Activated CD8-positive, alpha-beta memory T cell treated with anti-CD3 and anti-CD28 coated beads, Interleukin-2, amount 50 U/mL, for 1 hour (primary cell): ENCODE data around the gene RAB6B.

Experiments used
- DNase-seq: peaks from one replicate; pipeline ENCODE4 v3.0.0-alpha.2; 2020; ENCODE audit errors: extremely low read depth

The RAB6B gene

DNA sequence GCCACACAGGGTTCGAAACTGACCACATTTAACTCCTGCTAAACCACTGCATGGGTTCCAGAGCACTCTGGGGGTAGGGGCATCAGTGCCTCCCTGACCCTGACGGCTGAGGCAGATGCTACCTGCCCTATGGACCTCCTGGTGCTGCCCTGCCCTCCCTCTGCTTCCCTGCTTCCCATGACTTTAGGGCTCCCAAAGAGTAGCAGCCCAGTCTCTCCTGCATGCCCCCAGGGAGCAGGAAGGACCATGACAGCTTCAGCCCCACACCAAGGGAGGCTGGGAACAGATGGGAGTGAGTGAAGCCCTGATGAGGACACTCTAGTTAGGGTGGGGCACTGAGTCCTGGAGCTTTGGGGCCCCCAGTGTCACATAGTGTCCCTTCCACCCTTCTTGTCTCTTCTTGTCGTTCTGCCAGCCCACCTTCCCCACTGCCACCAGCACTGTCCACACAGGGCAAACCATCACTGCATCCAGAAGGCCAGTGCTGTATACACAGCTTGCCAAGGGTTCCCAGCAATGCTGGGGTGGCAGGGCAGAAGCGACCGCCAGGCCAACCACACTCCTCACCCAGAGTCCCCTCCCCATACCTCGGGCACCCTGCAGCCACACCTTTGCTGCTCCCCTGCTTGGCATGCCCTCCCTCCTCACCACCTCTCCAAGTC is 59.1 kb downstream of the RAB6B start:
- no peak for DNase-seq

DNA sequence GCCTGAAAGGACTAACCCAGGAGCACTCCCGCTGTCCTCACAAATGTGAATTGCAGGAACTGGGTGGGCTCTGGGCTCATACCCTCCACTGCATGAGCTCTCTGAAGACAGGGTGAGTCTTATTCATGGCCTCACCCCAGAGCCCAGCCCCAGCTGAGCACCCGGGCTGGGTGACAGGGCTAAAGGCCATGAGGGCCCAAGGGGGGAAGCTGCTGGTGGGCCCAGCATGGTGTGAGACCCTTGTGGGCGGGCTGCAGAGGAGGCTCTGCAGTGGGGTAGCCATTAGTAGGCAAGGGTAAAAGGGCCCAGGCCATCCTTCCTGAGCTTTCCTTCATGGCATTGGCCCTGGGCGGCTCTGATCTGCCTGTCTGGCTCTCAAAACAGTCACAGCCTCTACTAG is 59.7 kb downstream of the RAB6B start:
- no peak for DNase-seq

DNA sequence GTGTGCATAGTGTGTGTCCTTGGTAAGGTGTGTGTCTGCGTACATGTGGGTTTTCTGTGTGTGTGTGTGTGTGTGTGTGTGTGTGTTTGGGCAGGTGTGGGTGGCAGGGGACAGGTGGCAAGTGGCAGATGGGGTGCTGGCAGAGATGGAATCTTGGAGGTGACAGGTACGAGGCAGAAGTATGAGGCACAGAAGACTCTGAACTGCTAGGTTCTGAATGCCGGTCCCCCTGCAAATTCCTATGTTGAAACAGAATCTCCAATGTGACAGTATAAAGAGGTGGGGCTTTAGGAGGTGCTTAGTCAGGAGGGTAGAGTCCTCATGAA is 60.3 kb downstream of the RAB6B start:
- DNase-seq: no peak

DNA sequence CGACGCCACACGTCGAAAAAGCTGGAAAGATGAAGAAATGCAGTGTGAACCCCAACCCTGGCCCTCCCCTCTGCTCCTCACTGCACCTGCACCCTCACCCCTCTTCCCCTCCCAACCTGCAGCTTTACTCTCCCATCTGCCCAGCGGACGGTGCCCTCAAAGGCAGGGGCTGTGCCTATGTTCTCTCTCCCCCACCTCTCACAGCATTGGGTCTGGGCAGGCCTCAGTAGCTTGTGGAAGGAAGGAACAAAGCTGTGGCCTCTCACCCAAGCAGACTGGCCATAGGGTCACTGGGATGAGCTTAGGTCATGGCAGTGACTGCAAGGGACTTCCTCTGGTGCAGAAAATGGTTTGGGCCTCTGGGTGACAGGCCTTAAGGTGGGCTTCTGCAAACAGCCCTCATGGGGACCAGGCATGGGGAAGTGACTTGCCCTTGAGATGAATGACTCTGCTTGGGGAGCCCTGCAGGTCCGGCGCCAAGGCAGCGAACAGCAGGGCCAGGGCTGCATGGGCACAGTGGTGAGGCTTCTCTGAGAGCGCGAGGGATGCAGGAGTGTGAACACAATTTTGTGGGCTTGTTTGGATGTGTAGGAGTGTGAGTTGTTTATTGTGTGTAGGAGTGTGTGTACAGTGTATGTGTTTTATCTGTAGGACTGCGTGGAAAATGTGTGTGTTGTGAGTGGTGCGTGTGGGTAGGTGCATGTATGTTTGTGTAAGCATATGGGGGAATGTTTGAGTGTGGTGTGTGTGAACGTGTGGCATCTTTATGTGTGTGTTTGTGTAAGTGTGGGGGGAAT is 60.9 kb downstream of the RAB6B start:
- DNase-seq: no peak

DNA sequence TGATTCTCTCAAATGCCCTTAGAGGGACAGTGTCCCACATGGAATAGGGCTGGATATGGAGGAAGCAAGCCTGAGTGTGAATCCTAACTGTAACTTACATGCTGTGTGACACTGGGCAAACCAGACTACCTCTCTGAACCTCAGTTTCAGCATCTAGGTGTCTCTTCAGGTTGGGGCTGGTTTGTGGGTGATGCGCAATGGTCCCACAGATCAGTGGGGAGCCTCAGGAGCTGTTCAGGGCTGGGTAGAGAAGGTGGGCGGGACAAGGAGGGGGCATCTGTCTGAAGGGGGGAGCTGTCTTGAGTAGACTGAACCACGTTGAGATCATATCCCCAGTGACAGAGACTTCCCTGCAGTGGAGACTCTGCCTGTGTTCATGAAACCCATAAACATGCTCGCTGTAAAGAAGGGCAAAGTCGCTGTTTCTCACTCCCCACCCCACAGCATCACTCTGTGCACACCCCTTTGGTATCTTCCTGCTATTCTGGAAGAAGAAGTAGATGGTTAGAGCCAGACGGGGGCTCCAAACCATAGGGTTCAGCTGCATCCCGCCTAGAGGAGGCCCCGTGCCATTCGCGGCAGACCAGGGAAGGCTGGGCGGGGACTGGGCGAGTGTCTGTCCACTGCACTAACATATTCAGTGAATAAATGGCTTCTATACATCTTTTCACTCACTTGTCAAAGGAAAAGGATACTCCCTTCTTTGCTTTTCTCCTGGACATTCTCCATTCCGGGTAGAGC is 61.6 kb downstream of the RAB6B start:
- DNase-seq: no peak

DNA sequence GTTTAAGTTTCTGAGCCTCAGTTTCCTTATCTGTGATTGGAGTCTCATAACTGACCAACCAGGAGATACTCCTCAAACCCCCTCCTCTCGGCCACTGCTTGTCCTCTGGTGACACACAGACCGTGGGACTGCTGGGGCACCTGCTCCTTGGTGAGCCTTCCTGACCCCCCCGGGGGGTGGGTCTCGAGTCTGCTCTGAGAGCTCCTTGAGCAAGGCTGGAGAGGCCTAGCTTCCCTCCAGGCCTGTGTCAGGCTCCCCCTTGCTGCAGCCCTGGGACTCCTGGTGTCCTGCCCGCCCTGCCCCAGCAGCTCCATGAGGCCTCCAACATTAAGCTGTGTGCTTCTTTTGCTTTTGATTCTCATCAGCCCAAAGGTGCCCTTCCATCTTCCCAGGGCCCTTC is 62.4 kb downstream of the RAB6B start:
- DNase-seq: no peak

DNA sequence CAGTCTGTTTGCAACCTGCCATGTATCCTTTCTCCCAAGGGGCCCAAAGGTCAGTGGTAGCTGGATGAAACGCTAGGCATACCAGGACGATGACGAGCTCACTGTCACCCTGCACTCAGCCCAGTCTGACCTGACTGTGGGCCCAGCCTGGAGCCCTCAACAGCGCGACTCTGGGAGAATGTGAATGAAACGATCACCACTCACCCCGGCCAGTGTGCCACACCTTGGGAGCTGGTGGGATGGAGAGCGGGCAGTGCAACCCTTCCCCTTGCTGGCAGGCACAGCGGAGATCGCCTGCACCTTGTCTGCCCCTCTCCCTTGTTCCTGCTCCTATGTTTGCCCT is 62.9 kb downstream of the RAB6B start:
- DNase-seq: no peak

DNA sequence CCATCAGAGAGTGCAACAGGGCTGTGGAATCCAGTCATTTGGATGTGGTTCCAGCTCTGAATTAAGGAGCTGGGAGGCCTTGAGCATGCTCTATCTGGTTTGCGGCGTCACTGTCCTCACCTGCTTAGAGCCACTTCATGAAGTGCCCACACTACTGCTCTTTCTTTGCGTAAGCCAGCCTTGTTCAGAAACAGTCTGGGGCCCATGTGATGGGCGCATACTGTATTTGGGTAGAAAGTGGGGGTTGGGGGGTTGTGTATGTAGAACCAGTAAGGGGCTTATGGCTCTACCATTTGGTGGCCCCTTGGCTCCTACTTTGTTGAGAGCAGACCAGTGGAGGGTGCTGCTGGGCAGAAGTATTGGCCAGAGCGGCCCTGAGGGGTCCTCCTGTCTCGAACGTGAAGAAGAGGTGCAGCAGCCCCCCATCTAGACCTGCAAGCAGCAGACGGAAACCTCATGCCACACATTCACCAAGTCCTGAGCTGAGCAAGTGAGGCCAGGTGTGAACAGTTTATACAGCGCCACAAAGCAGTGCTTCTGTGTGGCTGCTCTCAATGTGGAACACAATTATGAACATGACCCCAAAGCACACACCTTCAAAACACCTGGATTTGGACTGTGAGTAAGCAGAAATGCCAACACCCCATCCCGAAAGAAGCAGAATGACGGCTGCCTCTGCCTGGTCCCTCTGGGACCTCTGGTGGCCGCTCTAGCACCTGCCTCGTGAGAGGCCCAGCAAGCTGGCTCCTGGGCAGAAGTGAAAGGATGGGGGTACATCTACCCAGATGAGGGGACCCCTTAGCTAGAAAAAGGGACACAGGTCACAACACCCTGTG is 63.5 kb downstream of the RAB6B start:
- DNase-seq: no peak

DNA sequence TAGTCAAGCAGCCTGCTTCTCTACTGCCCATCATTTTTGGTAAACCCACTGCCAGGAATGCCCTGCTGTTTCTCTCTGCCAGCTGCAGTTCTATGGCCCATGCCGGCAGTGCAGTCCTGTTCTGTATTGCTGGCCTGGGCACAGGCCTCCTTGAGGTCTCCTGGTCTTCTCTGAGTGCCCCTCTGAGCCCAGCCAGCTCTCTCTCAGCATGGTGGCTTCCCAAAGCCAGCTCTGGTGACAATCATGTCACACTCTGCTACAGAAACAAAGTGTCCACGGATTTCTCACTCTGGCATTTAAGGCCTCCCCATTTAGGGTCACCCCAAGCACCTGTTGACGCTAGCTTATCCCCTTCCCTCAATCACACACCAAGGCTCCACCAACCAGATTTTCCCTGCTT is 65.6 kb downstream of the RAB6B start:
- no peak for DNase-seq

DNA sequence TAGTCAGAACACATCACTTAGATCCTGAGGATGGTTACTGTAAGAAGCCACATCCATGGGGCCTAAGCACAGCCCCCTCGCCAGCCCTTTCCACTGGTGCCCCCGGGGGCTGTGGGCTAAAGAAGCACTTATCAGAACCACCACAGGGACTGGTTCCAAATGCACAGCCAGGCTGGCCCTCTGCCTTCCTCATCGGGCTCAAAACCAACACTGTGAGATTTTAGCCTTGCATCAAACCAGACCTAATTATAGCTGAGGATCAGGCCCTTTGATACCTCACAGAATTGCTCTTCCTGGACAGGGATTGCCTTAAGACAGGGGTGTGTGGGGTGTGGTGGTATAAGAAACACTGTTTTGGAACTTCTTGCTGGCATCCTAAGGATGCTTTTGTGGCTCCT is 66.4 kb downstream of the RAB6B start:
- no peak for DNase-seq

DNA sequence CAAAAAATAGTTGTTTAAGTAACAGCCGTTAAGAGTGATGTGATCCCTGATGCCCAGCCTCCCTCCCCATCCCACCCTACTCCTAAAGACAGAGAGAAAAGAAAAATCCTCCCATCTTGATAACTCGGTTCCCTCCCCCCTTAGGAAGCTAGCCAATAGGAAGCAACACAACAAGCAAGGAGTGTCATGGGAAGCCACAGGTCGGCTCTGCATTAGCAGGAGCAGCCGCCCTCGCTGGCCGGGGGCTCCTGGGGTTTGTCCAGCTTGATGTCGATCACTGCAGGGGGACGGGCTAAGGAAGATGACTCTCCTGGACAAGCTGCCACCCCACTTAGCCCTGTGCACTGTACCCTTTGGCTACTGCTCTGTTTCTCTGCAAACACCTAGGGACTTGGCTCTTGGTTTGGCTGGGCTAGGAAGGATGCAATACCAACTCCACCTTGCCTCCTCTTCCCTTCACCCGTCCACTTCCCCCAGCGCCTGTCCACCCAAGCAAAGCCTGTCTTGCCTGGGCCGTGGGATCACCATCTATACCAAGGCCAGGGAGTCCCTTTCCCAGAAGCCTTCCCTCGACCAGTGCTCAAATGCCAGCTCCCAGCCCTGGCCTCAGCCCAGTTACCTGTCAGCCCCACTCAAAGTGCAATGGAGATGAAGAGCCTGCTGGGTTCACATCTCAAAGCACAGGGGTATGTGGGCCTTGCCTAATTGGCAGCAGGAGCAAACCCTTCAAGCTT is 66.9 kb downstream of the RAB6B start:
- no peak for DNase-seq

DNA sequence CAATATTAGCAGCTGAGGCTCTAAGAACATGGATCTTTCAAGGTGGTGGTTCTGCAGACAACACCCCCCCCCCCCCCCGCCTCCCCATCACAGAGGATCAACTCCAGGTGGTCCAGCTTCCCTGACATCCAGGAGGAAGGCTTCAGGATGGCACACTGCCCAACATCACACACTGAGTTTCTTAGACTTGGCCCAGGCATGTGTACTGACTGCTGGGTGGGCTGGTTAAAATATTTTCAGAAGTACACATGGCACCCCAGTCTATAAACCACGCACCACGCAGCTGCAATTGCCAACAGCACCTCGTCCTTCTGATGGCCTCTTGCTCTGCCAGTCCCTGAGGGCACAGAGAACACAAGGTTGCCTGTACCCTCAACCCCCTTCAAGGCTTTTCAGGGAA is 68.0 kb downstream of the RAB6B start:
- DNase-seq: no peak

DNA sequence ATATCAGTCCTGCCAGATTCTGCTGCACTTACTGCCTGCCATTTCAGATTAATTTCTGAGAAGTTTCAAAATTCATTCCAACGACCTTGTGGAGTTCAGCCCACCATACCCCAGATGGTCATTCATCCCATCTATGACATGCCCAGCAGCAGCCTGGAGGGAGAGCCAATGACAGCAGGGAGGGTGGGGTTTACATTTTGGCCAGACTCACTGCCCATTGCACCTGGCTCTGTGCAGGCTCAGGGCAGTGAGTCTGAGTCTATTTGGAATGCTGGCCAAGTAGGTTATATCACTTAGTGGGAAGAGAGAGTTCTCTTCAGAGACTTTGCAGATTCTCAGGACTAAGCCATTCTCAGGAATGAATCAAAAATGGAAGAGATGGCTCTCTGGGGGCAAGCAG is 68.5 kb downstream of the RAB6B start:
- DNase-seq: no peak

DNA sequence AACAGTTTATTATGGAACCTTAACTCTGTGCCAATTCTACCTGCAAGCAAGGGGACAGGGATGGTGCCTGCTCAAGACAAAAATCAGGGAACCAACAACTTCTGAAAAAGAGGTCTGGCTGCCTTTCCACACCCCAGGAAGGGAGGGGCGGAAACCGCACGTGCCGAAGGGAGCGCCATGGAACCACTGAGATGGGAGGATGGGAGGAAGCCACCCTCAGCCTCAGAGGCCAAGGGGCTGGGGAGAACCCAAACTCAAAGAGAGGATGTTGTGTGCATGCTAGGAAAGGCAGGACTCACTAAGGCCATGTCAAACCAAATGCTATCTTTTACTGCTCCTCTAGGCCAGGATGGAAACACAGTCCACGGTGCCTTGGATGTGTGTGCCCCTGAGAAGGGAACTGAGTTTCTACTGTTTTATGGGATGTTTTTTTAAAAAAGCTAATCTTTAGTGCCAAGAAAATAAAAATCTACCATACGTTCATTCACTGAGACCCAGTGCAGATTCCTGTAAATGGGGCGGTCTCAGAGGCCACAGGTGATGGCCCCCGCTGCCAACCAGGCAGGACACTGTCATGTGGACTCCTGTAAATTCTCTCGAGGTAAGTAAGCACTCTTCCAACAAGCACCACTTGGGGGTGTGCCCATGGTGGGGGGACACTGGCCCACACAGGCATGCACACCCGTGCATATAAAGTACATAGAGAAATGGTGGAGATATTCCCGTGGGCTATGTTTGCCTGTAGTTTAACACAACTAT is 69.5 kb downstream of the RAB6B start:
- DNase-seq: no peak

DNA sequence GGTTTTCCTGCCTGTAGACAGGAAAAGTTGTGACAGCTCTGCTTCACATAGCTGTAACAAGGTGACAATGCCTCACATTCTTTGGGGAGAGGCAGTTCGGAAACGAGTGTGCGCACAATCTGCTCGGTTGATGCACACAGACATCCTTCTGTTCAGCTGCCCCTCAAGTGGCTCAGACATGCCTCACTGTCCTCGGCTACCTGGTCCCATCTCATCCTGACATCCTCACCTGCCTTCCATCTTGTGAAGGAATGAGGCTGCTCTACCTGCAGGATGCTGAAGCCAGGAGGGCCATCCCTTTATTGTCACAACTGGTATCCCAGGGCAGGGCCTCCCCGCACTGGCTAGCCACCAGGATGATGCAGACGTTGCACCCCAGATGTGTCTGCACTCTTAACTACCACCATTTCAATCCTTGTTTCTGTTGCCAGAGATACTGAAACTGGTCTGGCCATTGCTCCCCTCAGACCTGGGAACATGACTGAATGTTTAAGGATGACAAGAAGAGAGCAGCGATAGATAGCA is 70.7 kb downstream of the RAB6B start:
- no peak for DNase-seq

DNA sequence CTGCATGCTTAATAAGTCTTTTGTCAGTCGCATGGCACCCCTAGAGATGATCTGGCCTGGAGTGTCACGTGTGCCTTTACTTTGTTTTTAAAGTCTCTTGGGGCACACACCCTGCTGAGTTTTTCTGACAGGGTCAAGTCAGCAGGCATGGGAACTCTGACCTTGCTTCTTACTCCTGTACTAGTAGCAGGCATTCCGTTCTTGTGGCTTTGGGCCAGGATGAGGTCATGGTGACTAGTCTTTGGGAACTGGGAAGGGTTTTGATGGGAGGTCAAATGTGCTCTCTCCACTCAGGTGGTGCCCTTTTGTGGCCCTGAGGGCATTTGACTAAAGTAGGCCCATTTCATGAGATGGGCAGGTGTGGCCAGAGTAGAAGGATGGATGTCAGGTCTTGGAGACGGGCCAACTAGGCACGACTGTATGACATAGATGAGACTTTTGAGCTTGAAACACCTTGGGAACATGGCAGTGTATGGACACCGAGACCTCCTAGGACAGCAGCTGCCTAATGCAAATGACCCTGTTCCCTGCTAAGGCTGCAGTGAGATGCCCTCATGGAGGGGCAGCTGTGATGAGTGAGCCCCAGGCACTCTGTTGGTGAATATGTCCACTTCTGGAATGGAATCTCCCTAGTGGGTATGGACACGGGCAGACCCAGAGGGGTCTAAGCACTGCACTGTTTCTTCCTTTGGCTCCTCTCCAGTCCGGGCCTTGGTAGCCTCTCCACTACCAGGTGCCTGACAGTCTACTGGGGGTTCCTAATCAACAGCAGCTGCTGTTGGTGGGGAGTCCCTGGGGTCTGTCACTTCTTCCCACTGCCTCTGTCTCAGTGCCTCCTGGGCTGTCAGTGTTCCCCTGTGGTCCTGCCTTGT is 73.7 kb downstream of the RAB6B start:
- no peak for DNase-seq

DNA sequence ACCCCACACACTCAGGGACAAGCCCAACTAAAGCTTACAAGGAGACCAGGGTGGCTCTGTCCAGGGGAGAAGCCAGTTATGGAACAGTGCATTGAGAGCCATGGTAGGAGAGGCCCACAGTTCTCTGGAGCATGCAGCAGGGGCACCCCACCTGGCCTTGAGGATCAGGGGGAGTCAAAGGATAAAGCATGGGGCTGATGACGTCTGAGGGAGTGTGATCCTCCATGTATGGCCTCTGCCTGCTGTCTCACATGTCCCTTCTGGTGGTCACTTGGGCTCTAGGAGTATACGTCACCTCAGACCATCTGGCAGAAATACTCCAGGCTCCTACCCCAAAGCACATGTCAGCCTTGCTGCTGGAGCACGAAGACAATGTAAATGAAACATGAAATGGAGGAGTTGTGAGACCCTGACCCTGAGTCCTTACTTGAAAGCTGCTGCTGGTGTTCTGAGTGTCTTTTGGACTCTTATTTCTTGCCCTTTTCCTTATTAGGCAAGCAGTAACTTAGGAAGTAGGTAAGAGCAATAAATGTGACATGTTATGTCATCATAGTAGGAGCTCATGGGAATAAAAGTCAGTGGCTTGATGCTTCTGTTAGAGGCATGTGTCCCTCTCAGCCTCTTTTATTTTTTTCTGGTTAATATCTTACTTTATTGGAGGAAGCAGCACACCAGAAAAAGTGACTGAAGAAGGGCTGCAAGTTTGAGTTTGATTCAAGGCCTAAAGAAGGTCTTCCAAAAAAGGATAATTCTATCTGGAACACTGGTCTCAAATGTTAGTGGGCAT is 74.6 kb downstream of the RAB6B start:
- no peak for DNase-seq

DNA sequence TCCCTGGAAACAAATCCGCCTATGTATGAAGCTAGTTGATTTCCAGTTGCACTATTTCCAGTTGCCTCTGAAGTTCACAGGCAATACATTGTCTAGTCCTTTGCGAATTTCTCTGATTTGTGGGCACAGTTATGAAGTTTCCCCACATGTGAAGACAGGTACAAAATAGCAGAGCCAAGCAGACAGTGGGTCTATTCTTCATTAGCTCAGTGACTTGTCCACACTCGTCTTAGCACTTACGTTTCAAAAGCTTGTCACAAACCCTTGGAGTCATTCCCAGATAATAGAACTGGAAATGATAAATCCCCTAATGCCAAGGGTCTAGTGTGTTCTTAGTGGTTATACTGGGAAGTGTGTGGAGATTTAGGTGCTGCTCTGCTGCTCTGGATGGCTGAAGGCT is 75.6 kb downstream of the RAB6B start:
- no peak for DNase-seq

DNA sequence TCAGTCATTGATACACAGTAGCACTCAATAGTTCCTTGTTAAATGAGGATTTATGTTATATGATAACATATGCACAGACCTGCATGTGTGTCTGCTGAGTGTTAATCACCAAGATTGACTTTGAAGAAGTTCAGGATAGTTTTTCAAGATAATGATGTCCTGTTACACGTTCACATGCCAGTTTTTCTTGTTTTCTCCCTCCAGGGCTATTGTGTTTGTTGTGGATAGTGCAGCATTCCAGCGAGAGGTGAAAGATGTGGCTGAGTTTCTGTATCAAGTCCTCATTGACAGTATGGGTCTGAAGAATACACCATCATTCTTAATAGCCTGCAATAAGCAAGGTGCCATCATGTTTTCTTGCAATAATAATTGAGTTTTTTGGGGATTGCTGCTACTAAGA is 80.3 kb downstream of the RAB6B start:
- no peak for DNase-seq
